VCaP (cell line): ENCODE results near the gene CHCHD2.
A peak's percentile ranks its signal among the peaks of the same experiment; 100 is the strongest.

ENCODE experiments used
- H3K27ac ChIP-seq: fragments of 450-650 bp; 2 replicates; pipeline ENCODE4 v1.5.1; 2017
- CTCF ChIP-seq: fragments of 450-650 bp; conservative IDR thresholded peaks from 2 replicates; pipeline ENCODE4 v1.5.1; 2017; ENCODE audit warnings: mild to moderate bottlenecking, moderate library complexity

The CHCHD2 gene

GRCh38 chr7:56091591-56091990, 14.7 kb downstream of the CHCHD2 start:
- TF ChIP-seq CTCF, result no peak
- H3K27ac ChIP-seq, result peak overlapping the region; percentile 80

DNA sequence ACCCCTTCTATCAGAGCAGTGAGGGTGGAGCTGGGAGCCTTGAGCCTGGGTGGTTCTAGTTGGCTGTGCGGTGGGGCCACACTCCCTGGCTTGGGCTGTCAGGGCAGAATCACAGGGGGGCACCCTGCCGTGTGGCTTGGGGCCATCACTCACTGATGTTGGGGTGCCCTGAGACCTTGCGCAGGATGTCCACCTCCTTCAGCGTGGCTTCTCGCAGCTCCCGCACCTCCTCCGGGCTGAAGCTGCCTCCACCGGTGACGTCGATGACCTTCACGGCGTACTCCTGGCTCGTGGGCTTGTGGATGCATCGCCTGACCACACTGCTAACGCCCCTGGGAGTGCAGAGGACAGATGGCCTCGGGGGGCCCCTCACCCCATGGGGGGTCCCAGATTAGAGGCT, 18.8 kb downstream of the CHCHD2 start:
- TF ChIP-seq CTCF, result no peak
- no peak overlapping the region for H3K27ac ChIP-seq

GRCh38 chr7:56086761-56087160, 19.5 kb downstream of the CHCHD2 start:
- no peak overlapping the region for H3K27ac ChIP-seq
- TF ChIP-seq CTCF, result no peak

GRCh38 chr7:56083150-56083785, 23.0 kb downstream of the CHCHD2 start:
- H3K27ac ChIP-seq, result peak overlapping the region; percentile 96; the same call in 1 of the 2 replicates
- TF ChIP-seq CTCF, result no peak

DNA sequence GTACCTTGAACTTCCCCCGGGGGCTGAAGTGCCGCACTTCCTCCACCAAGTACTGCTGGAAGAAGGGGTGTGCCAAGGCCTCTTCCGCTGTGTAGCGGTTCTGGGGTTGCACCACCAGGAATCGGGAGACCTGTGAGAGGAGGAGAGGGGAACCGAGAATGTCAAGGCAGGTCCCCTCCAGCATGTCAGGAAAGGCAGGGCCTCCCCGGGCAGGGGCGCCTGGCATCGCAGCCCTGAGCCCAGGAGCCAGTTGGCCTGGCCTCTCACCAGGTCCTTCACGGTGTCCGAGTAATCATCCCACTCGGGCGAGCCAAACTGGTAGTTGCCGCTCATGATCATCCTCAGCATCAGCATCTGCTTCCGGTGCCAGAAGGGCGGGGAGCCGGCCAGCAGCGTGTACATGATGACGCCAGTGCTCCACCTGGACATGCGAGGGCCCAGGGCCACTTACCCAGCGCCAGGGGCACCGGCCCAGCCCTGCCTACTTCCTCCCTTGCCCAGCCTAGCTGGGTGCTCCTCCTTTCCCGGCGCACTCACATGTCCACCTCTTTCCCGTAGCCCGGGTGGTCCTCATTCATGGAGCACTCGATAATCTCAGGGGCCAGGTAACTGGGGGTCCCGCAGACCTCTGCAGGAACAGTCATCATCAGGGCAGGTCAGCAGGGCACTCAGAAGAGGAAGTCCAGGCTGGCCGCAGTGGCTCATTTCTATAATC, 24.5 kb downstream of the CHCHD2 start:
- H3K27ac ChIP-seq, result peak overlapping the region; percentile 96

GRCh38 chr7:56080726-56081435, 25.4 kb downstream of the CHCHD2 start:
- H3K27ac ChIP-seq, result peak overlapping the region; percentile 96

More for the DNA sequence above, 24.5 kb downstream of the CHCHD2 start:
- no peak for TF ChIP-seq CTCF

DNA sequence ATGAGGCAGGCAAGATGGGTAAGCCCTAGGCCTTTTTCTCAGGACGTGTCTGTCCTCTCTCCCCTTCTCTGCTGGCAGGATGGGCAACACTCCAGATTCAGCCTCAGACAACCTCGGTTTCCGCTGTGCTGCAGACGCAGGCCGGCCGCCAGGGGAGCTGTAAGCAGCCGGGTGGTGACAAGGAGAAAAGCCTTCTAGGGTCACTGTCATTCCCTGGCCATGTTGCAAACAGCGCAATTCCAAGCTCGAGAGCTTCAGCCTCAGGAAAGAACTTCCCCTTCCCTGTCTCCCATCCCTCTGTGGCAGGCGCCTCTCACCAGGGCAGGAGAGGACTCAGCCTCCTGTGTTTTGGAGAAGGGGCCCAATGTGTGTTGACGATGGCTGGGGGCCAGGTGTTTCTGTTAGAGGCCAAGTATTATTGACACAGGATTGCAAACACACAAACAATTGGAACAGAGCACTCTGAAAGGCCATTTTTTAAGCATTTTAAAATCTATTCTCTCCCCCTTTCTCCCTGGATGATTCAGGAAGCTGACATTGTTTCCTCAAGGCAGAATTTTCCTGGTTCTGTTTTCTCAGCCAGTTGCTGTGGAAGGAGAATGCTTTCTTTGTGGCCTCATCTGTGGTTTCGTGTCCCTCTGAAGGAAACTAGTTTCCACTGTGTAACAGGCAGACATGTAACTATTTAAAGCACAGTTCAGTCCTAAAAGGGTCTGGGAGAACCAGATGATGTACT, 26.7 kb downstream of the CHCHD2 start:
- TF ChIP-seq CTCF, result peak; percentile 95
- H3K27ac ChIP-seq, result peak overlapping the region; percentile 96
